ENCODE measurements around the gene NPHP4. TPM values are rescaled to one million over a fixed set of nuclear protein-coding genes. Genes with fewer than 3 reads are reported as not detected.

The NPHP4 gene
- total and polyA plus RNA-seq, 10 of the 15 experiments (the other 5 are each of a cell fraction or from before 2014, with no cell fraction given), result 0.16 to 10.5 (median 3.1) TPM

DNA sequence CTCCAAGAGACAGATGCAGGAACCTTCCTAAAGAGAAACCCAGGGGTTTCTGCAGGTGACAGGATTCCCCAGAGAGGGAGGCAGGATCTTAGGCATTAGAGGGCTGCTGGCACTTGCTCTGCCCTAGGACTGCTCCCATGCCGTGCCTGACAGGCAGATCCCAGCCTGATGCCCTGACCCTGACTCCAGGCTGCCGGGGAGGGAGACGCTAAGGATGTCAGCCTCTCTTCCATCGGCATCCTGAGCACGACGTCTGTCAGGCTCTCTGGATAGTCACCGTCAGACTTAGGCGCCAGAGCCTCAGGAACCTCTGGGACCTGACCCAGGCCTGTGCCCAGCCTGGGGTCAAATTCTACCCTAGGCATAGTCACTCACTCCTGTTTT, 157.1 kb downstream of the NPHP4 start (continued):
- TF ChIP-seq, protein P1, sequence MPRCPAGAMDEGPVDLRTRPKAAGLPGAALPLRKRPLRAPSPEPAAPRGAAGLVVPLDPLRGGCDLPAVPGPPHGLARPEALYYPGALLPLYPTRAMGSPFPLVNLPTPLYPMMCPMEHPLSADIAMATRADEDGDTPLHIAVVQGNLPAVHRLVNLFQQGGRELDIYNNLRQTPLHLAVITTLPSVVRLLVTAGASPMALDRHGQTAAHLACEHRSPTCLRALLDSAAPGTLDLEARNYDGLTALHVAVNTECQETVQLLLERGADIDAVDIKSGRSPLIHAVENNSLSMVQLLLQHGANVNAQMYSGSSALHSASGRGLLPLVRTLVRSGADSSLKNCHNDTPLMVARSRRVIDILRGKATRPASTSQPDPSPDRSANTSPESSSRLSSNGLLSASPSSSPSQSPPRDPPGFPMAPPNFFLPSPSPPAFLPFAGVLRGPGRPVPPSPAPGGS (IDR thresholded peaks at IDR 0.05; ENCODE audit: borderline replicate concordance, insufficient read depth, low read depth, low read length, poor library complexity, severe bottlenecking), result no peak
- TF ChIP-seq POLR2AphosphoS5 (IDR thresholded peaks at IDR 0.05; ENCODE audit: low read length), result no peak
- TF ChIP-seq SMC3 (IDR thresholded peaks at IDR 0.05; ENCODE audit: borderline replicate concordance, low read length), result no peak
- TF ChIP-seq ZBTB4 (CRISPR knock-in tag; IDR thresholded peaks at IDR 0.05), result no peak
- TF ChIP-seq ZNF384 (IDR thresholded peaks at IDR 0.05; ENCODE audit: borderline replicate concordance, low read depth, low read length), result no peak
- TF ChIP-seq KLF5 (IDR thresholded peaks at IDR 0.05; ENCODE audit: partially characterized antibody), result no peak

GRCh38 chr1:5834477-5835178, 157.6 kb downstream of the NPHP4 start:
- ChIA-PET POLR2A (no interaction called here), CTCF (no interaction called here), SMC1A (ENCODE audit: uncharacterized antibody, unreplicated experiment) (no interaction called here), RAD21 (ENCODE audit: unreplicated experiment) (no interaction called here)
- 50% methylated on average over 32 of the region's 32 CpGs for WGBS (ENCODE audit: insufficient coverage, insufficient replicate concordance, low lambda C conversion rate, missing lambda C conversion rate)
- in situ Hi-C loops (cut with MboI) (no loop called here), intact Hi-C loops (cut with micrococcal nuclease; ENCODE audit: unreplicated experiment) (no loop called here)
- Histone ChIP-seq H2AFZ (ENCODE audit: control insufficient read depth, low read depth, low read length) (no peak overlapping the region), H3K4me1 (ENCODE audit: control insufficient read depth, insufficient read depth, low read length) (no peaks in the 10 kb centered on the region), H3K79me2 (ENCODE audit: control insufficient read depth, insufficient read depth, low read length) (no peaks in the 10 kb centered on the region), H3K27me3 (replicated peaks in 1 of 2; ENCODE audit: control insufficient read depth in 2 of 2, insufficient read depth in 2 of 2, low read length in 1 of 2) (no peaks in the 10 kb centered on the region), H3K4me3 (no peak overlapping the region), H3K4me2 (ENCODE audit: control insufficient read depth, insufficient read depth) (no peak overlapping the region), H3K36me3 (ENCODE audit: control insufficient read depth in 2 of 2, insufficient read depth in 2 of 2, low read length in 1 of 2) (no peaks in the 10 kb centered on the region), H3K9me3 (replicated peaks; ENCODE audit: control insufficient read depth, insufficient read depth, low read length) (no peaks in the 10 kb centered on the region), H4K20me1 (ENCODE audit: control insufficient read depth, insufficient read depth) (no peaks in the 10 kb centered on the region), H3K9ac (ENCODE audit: control insufficient read depth, insufficient read depth, low read length) (no peak overlapping the region), H3K27ac (ENCODE audit: control insufficient read depth, insufficient read depth) (no peak overlapping the region)
- TF ChIP-seq, protein P2, sequence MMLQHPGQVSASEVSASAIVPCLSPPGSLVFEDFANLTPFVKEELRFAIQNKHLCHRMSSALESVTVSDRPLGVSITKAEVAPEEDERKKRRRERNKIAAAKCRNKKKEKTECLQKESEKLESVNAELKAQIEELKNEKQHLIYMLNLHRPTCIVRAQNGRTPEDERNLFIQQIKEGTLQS (IDR thresholded peaks at IDR 0.05; ENCODE audit: borderline replicate concordance, extremely low read depth, low read depth, low read length), result no peak
- TF ChIP-seq IKZF1 (conservative IDR thresholded peaks at IDR 0.05) (no peak), NFYB (IDR thresholded peaks at IDR 0.05; ENCODE audit: insufficient read depth, low read depth, low read length) (no peak), SUZ12 (IDR thresholded peaks at IDR 0.05; ENCODE audit: unreplicated experiment) (no peak)
- no TSS peak for BruUV-seq (replicated peaks)
- no peak for ATAC-seq
- DNase-seq (ENCODE audit: low read depth, low spot score), result no peak
- no peak for FAIRE-seq

All from GM12878 (cell line).